HepG2 (cell line): ENCODE data around the gene CRISP3. TPM values are rescaled to one million over a fixed set of nuclear protein-coding genes. Genes with fewer than 3 reads are reported as not detected.

Source experiments
- ATAC-seq: fragments of 200-7000 bp; cut with Tn5 transposase; 3 replicates; pipeline ENCODE4 v1.9.1; 2020; ENCODE audit warnings: mild to moderate bottlenecking, moderate library complexity
- BruUV-seq: library from RNA; stranded (reverse); fragments of 400-500 nt; replicated peaks from 2 replicates; lab custom pipeline; 2021; lab: Mats Ljungman, UMichigan
- CTCF ChIA-PET: fragments of 300-600 bp; formaldehyde crosslinking; extraction: SDS; loops from one replicate; lab custom pipeline; 2021; ENCODE audit warnings: low total read pairs, inconsistent platforms, low intra/inter-chr PET ratio; lab: Yijun Ruan, JAX
- POLR2A ChIA-PET: fragments of 350-600 bp; sonication (Branson Sonifier 250); formaldehyde crosslinking; loops from one replicate; lab custom pipeline; 2020; ENCODE audit warnings: antibody characterized with exemption, inconsistent platforms; lab: Yijun Ruan, JAX
- DNase-seq: peaks from one replicate; pipeline ENCODE4 v3.0.0-alpha.2; 2015; ENCODE audit warnings: low spot score
- FAIRE-seq: peaks from 3 replicates; lab custom pipeline; 2011; peaks lifted over from hg19 to GRCh38; lab: Jason Lieb, UNC
- H2AFZ ChIP-seq: one replicate; pipeline ENCODE4 v1.6.1; 2011; ENCODE audit warnings: low read length, inconsistent platforms
- H3K27ac ChIP-seq: fragments of 300-600 bp; 3 replicates; pipeline ENCODE4 v1.8.0; 2011; ENCODE audit warnings: mixed run types, mild to moderate bottlenecking, mixed read lengths, low read length, inconsistent platforms; ENCODE audit not compliant: insufficient read depth; ENCODE audit errors: extremely low read length
- H3K27me3 ChIP-seq, 2 experiments: fragments of 200-600 bp in 1 of 2; 2 replicates in 1 of 2; 3 replicates in 1 of 2; pipeline versions ENCODE4 v1.6.0 to v1.8.0; 2011; ENCODE audit warnings: low read length in 2 of 2, mild to moderate bottlenecking in 2 of 2, moderate library complexity in 2 of 2, inconsistent platforms in 1 of 2; ENCODE audit not compliant: insufficient read depth in 2 of 2, control insufficient read depth in 1 of 2
- H3K36me3 ChIP-seq, 2 experiments: fragments of 200-600 bp in 1 of 2; replicated peaks in 1 of 2; 2 replicates in 1 of 2; 3 replicates in 1 of 2; pipeline versions ENCODE4 v1.5.1 to v1.8.0; 2011; ENCODE audit warnings: low read length in 2 of 2, inconsistent platforms in 1 of 2; ENCODE audit not compliant: insufficient read depth in 2 of 2, control insufficient read depth in 1 of 2
- H3K4me1 ChIP-seq: 2 replicates; pipeline ENCODE4 v1.5.1; 2012; ENCODE audit warnings: low read length, inconsistent platforms; ENCODE audit not compliant: insufficient read depth
- H3K4me2 ChIP-seq: 2 replicates; pipeline ENCODE4 v1.6.0; 2011; ENCODE audit warnings: low read depth, low read length, inconsistent platforms
- H3K4me3 ChIP-seq, 3 experiments: fragments of 200-600 bp in 1 of 3; sonication (generic), shearing (Covaris generic) in 1 of 3; replicated peaks in 1 of 3; 2 replicates each; pipeline ENCODE4 v1.5.1; 2011 to 2016; ENCODE audit warnings: low read length in 3 of 3, inconsistent platforms in 2 of 3, low read depth in 2 of 3, mild to moderate bottlenecking in 2 of 3, control low read depth in 1 of 3, mixed read lengths in 1 of 3; ENCODE audit not compliant: insufficient read depth in 1 of 3
- H3K79me2 ChIP-seq: one replicate; pipeline ENCODE4 v1.6.1; 2011; ENCODE audit warnings: low read length, inconsistent platforms; ENCODE audit not compliant: insufficient read depth
- H3K9ac ChIP-seq: 2 replicates; pipeline ENCODE4 v1.6.0; 2011; ENCODE audit warnings: mild to moderate bottlenecking, low read depth, low read length, inconsistent platforms; ENCODE audit not compliant: insufficient read depth
- H3K9me3 ChIP-seq: 2 replicates; pipeline ENCODE4 v1.5.1; 2012; ENCODE audit warnings: mild to moderate bottlenecking, low read length
- H4K20me1 ChIP-seq: 2 replicates; pipeline ENCODE4 v1.6.0; 2011; ENCODE audit warnings: inconsistent platforms, mild to moderate bottlenecking, low read length, moderate library complexity; ENCODE audit not compliant: insufficient read depth
- GRHL1 ChIP-seq: sonication (generic); formaldehyde crosslinking; conservative IDR thresholded peaks from 2 replicates; pipeline ENCODE4 v1.8.0; 2022; ENCODE audit warnings: missing genetic modification reagents
- MYNN ChIP-seq: sonication (generic); formaldehyde crosslinking; IDR thresholded peaks from 2 replicates; pipeline ENCODE4 v1.4.0; 2020; ENCODE audit warnings: mild to moderate bottlenecking, low read depth, missing genetic modification reagents
- REL ChIP-seq: sonication (generic); formaldehyde crosslinking; conservative IDR thresholded peaks from 2 replicates; pipeline ENCODE4 v1.8.0; 2022; ENCODE audit warnings: mild to moderate bottlenecking, missing genetic modification reagents, moderate library complexity
- TCF7L2 ChIP-seq: IDR thresholded peaks from 2 replicates; pipeline ENCODE4 v1.6.1; 2011; ENCODE audit warnings: mild to moderate bottlenecking, low read depth, low read length, moderate library complexity
- THRA ChIP-seq: sonication (generic); formaldehyde crosslinking; IDR thresholded peaks from 2 replicates; pipeline ENCODE4 v1.4.0; 2020; ENCODE audit warnings: missing genetic modification reagents, borderline replicate concordance
- ZBTB33 ChIP-seq: sonication (generic); formaldehyde crosslinking; IDR thresholded peaks from 2 replicates; pipeline ENCODE4 v1.4.0; 2020; ENCODE audit warnings: missing genetic modification reagents
- ZNF138 ChIP-seq: sonication (generic); formaldehyde crosslinking; IDR thresholded peaks from 2 replicates; pipeline ENCODE4 v1.5.0; 2020; ENCODE audit warnings: mild to moderate bottlenecking, low read depth, missing genetic modification reagents
- ZNF263 ChIP-seq: sonication (generic); formaldehyde crosslinking; IDR thresholded peaks from 2 replicates; pipeline ENCODE4 v1.4.0; 2020; ENCODE audit warnings: missing genetic modification reagents
- ZNF431 ChIP-seq: sonication (generic); formaldehyde crosslinking; IDR thresholded peaks from 2 replicates; pipeline ENCODE4 v1.9.0; 2022; ENCODE audit warnings: missing genetic modification reagents, low read depth, mild to moderate bottlenecking, borderline replicate concordance
- ZNF589 ChIP-seq: sonication (generic); formaldehyde crosslinking; conservative IDR thresholded peaks from 2 replicates; pipeline ENCODE4 v1.8.0; 2022; ENCODE audit warnings: mild to moderate bottlenecking, moderate library complexity, missing genetic modification reagents
- ZNF687 ChIP-seq: sonication (generic); formaldehyde crosslinking; IDR thresholded peaks from 2 replicates; pipeline ENCODE4 v1.5.1; 2020; ENCODE audit warnings: mild to moderate bottlenecking, missing genetic modification reagents, moderate library complexity
- WGBS: methylation state at CpG from one replicate; pipeline ENCODE4 v1.1.6; 2017; ENCODE audit warnings: low lambda C conversion rate; 5-methylcytosine and 5-hydroxymethylcytosine counted together
- in situ Hi-C: cut with HindIII; loops from 2 replicates; pipeline ENCODE4 v1.10.0; 2017; ENCODE audit warnings: low pct_unique_long_range_greater_than_20kb; ENCODE audit not compliant: extremely low pct_ligation_motif_present
- intact Hi-C: fragments of 100-400 bp; cut with micrococcal nuclease; formaldehyde crosslinking; loops from one replicate; pipeline ENCODE4 v1.10.0; 2022; ENCODE audit not compliant: unreplicated experiment
- polyA plus RNA-seq, 8 experiments: library from polyadenylated mRNA; depleted of rRNA in 3 of 8; stranded (reverse) in 7 of 8; unstranded in 1 of 8; fragments of >200 nt; fragmentation: Illumina TruSeq in 4 of 8; extraction: Trizol in 4 of 8; gene quantifications; 2 replicates each; pipeline versions ENCODE4 v1.2.1 to v1.2.3, GENCODE V29; 2011 to 2016; ENCODE audit warnings: low read depth in 4 of 8, missing spikeins in 1 of 8, mixed read lengths in 1 of 8; ENCODE audit not compliant: insufficient read depth in 1 of 8
- total RNA-seq, 5 experiments: library from RNA; depleted of rRNA; stranded (reverse); fragments of >200 nt; fragmentation: Illumina TruSeq; extraction: Trizol; gene quantifications; 2 replicates each; pipeline ENCODE4 v1.2.3, GENCODE V29; 2016; ENCODE audit warnings: low read depth in 1 of 5

The CRISP3 gene
- total and polyA plus RNA-seq, 2 of the 13 experiments (the other 11 are each of a cell fraction or from before 2014, with no cell fraction given) = not detected

- TF ChIP-seq ZNF687 (CRISPR knock-in tag) = no peak
- no peak for TF ChIP-seq THRA (CRISPR knock-in tag)
- TF ChIP-seq ZBTB33 (CRISPR knock-in tag) = no peak
- no peak for TF ChIP-seq MYNN
- TF ChIP-seq TCF7L2 = no peak
- no peak for TF ChIP-seq ZNF431
- no peak for TF ChIP-seq ZNF589
- TF ChIP-seq ZNF138 (CRISPR knock-in tag) = no peak
- no peak for TF ChIP-seq ZNF263 (CRISPR knock-in tag)
- TF ChIP-seq GRHL1 = no peak
- no peak for TF ChIP-seq REL (CRISPR knock-in tag)
- Histone ChIP-seq H3K4me3 (no peak overlapping the region), H3K9ac (no peak overlapping the region), H3K27ac (no peak overlapping the region), H3K79me2 (no peaks in the 10 kb centered on the region), H3K36me3 (no peaks in the 10 kb centered on the region), H3K4me2 (no peak overlapping the region), H3K9me3 (no peaks in the 10 kb centered on the region), H3K4me1 (no peaks in the 10 kb centered on the region), H3K27me3 (no peaks in the 10 kb centered on the region), H2AFZ (no peak overlapping the region), H4K20me1 (no peaks in the 10 kb centered on the region)
- FAIRE-seq (no peak), DNase-seq (no peak), ATAC-seq (no peak)
- WGBS = 2% methylated on average over 1 of the region's 1 CpG
- POLR2A ChIA-PET = no interaction called here
- intact Hi-C loops (loop anchor here (10.0 kb wide), 1 partner anchor 68 kb away; no protein-coding TSS in a partner anchor), in situ Hi-C loops (no loop called here)
- CTCF ChIA-PET = no interaction called here
- no TSS peak for BruUV-seq
Measured at GRCh38 chr6:49776444-49776843, 32.3 kb upstream of the CRISP3 start.
